GM18526 (cell line): ENCODE data around the gene NF1.

Experiments
- POLR2A ChIP-seq: IDR thresholded peaks from 3 replicates; pipeline ENCODE4 v1.6.1; 2011; ENCODE audit not compliant: insufficient read length; ENCODE audit errors: extremely low read depth

The NF1 gene

DNA sequence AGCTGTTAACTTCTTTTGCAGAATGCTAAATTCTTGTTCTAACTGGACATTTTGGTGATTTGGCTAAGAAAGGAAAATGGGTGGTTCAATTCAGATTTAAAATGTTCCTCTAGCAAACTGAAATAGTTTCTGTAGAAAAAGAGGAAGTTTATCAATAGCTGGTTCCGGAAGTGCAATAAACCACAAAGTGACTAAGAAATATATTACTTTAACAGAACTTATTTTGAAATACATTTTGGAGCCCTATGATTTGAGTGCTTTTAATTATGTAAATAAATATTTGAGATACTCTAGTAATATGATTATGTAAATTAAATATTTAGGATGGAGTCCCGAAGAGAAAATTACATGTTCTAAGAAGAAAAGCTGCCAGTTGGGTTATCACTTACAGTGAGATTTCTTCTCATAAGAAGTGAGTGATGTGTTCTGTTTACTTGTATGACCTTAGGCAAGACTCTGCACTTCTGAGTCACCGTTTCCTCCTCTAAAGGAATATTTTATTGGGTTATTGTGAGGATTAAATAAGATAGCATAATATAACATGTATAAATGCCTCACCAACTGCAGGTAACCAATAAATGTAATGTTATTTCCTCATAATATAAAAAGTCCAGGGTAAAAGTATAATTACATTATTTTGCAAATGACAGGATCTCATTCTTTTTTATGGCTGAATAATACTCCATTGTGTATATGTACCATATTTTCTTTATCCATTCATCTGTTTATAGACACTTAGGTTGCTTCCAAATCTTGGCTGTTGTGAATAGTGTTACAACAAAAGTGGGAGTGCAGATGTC, 219.4 kb downstream of the NF1 start, which contains the start of gene EVI2B:
TSS of gene EVI2B (minus strand) at position 73 of the 800 bp plus-strand sequence. CDS start 8,445 bp downstream, outside the sequence.
- no peak for TF ChIP-seq POLR2A

DNA sequence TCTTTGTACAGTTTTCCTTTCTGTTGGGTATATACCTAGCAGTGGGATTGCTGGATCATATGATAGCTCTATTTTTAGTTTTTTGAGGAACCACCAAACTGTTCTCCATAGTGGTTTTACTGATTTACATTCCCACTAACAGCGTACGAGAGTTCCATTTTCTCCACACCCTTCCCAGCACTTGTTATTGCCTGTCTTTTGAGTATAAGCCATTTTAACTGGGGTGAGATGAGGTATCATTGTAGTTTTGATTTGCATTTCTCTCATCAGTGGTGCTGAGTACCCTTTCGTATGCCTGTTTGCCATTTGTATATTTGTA, 220.0 kb downstream of the NF1 start:
- TF ChIP-seq POLR2A: no peak

DNA sequence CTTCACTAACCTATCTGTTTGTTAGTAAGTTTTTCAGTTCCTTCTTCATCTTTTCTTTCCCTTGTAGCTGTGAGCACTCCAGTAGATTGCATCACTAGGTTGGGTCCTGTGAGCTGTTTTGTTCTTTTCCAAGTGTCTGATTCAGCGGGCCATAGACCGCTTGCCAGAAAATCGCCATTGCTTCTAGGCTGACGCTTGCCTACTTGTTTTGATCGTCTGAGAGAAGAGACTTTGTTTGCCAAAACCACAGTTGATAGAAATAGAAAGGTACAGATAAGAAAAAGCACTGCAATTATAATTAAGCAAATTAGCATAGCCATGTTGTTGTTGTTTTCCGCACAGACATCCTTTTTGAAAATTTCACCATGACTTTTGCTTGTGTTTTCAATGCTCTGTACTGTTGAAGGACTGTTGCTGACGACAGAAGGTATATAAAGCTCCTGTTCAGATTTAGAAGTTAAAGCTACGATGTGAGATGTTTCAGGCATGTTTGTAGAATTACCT, 223.6 kb downstream of the NF1 start:
- peak; percentile 35 for TF ChIP-seq POLR2A

DNA sequence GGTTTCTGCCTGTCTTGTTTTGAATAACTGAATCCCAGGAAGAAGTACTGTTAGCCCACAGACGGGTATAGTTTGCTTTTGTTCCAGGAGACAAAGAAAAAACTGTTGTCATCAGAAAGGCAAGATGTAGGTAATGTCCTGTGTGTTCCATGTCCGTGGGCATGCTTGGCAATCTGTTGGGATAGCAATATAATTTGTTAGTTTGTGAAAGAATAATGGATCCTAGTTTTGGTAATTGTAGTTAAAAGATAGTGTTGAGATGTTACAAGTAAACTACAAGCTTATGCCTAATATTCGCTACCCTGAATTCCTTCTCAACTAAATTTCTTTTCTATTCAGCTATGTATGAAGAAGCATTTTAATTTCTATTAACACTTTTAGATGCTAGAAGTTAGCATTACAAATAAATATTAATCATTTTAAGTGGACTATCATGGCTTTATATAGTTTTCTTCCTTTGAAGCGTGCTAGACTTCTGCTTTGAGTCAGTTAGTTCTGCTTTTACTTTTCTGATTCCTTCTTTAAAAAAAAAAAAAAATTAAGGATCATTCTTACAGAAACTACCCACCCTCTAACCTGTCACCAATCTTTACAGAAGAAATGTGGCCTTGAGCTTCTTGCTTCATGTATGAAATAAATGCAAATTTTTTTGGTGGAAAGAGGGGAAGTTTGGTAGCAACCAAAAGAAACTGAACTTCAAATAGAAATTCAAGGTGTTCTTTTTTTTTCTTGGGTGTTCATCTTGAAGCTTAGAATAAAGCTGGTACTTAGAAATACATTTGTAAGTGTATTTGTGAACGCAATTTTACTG, 224.3 kb downstream of the NF1 start:
- no peak for TF ChIP-seq POLR2A

DNA sequence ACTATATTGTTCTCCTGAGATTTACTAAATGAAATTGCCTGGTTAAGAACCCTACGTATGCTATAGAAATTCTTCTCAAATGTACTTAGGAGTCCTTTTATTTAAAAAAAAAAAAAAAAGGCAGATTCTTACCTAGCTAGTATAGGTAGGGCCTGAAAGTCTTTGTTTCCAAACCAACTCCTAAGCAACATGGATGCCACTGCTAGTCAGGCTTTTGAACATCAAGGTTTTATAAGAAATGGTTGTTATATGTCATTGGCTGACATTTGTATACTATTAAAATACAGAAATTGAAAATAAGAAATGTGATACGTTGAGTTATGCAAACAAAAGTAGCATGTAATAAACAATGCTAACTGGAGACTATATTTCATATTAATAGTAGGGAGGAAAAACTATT, 225.5 kb downstream of the NF1 start:
- TF ChIP-seq POLR2A: no peak

DNA sequence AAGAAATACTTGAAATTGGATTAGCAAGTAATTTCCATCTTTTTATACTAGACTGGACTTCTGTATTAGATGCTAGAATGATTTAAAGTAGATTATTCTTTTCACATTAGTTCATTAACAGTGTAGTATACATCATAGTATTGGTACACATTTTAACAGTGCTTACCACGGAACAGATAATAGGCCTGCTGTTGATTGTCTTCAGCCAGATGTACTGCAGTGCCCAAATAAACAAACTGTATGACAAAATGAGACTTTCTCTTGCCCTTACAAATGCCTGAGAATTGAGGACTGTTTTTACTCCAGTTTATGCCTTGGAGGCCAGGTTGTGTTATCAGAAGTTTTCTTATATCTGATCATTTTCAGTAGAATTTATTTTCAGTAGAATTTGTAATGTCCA, 226.0 kb downstream of the NF1 start:
- TF ChIP-seq POLR2A: no peak

DNA sequence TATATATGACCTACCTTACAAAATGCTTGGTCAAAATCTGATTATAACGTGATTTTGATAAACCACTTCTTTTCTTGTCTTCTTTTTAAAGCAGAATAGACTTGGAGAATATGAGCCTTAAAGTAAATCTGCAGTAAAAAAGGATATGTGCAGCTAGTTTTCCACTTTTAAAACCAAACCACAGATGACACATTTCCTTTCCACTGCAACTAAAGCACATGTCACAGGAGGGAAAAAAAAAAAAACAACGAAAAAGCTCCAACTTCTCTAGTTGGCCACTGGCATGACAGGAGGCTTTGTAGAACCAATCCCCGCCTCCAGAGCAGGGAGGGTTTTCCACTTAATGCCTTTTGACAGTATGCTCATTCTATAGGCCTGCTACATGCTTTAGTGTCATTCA, 226.7 kb downstream of the NF1 start, which contains the start of gene EVI2A:
TSS of gene EVI2A (minus strand) at position 142 of the 400 bp plus-strand sequence. CDS start 2,609 bp downstream, outside the sequence.
- TF ChIP-seq POLR2A: no peak

DNA sequence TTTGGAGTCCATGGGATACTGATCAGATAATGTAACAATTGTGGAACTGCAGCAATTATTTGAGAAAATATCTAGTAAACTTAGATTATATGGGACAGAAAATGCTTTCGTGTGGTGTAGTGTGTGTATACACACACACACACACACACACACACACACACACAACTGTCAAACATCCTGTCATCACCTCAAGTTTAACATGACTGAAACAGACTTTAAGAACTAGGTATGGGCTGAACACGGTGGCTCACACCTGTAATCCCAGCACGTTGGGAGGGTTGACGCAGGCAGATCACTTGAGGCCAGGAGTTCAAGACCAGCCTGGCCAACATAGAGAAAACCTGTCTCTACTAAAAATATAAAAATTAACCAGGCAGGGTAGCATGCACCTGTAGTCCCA, 227.2 kb downstream of the NF1 start:
- TF ChIP-seq POLR2A: no peak

DNA sequence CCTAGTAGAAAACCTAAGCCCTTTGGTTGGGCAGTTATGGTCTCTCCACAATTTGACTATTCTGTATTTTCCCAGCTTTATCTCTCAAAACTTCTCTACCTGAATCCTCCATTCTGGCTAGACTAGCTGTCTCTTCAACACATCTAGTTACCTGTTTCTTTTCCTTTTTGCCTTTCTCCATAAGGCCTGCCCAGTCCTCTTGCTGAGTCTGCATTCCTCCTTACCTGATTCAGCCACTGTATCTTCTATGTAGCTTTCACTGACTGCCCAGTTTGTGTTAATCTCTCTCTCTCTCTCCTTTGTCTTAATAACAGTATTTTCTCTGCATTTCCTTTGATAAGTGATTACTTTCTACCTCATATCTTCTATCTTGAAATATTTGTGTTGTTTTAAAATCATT, 228.8 kb downstream of the NF1 start:
- TF ChIP-seq POLR2A: no peak

DNA sequence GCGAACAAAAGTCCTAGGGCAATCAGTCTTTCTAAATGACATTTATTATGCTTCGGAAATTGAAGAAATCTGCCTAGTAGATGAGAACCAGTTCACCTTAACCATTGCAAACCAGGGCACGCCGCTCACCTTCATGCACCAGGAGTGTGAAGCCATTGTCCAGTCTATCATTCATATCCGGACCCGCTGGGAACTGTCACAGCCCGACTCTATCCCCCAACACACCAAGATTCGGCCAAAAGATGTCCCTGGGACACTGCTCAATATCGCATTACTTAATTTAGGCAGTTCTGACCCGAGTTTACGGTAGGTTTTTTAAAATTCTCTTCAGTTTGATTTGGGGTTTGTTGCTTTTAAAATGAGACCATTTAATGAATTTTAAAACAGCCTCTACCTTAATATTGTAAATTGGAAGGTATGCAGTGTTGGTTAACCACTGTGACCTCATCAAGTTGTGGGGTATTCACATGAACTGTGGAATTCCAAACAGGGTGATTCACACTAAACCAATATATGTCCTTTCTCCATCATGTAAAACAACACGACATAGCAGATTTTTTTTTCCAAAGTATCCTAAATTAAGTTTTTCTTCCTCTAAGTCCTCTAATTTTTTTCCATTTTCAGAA, 232.9 kb downstream of the NF1 start:
- no peak for TF ChIP-seq POLR2A

DNA sequence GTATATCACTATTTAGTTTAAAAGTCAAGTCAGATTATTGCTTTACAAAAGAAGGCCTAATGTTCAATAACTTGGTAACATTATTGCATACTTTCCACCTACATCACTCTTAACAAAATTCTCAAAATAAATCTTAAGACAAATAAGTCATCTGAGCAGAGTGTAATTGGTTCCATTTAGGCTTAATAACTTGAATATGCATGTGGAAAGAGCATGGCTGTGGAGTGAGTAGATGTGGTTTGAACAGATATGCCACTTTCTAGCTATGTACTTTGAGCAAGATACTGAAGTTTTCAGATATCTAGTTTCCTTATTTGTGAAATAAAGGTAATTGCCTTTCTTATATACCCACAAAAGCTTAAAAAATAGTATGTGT, 233.4 kb downstream of the NF1 start:
- no peak for TF ChIP-seq POLR2A

DNA sequence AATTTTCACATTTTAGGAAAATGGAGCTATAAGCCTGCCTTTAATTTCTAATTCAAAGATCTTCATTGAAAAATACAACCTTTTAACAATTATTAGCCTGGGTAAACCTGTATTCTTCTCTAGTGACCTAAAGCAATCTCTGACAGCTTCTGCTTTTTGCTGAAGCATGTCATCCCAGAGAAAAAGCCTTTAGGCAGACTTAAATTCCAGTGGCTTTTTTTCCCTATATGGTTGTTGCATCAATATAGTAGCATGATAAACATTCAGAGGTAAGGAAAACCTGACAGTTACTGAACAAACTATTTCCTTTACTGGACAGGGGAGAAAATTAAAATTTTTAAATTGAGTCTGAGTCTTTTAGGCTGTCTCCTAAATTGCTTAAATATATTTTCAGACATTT, 234.4 kb downstream of the NF1 start:
- no peak for TF ChIP-seq POLR2A

DNA sequence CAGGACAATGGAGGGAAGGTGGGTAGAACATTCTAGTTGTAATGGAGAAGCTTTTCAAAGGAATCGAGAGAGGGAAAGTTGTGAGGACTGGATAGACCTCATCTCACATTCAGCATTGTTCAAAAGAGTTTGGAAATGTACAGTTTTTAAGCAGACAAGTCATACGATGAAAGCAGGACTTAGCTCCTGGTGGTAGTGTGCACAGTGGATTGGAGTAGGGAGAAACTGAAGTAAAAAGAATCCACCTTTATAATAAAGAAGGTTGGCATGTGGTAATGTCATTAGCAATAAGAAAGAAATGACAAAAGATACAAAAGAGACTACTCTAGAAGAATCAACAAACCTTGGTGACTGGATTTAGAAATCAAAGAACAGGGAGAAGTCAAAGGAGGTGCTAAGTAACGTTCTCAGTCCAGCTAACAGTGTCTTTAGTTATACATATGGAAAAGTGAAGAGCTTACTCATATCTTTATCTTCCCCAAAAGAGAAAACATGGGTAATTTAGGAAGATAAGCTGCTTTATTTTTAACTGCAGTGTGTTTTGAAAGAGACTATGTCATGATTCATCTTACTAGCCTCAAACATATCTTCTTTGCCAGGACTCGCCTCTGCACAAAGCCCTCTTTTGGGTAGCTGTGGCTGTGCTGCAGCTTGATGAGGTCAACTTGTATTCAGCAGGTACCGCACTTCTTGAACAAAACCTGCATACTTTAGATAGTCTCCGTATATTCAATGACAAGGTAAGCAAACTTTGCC, 245.3 kb downstream of the NF1 start:
- no peak for TF ChIP-seq POLR2A

DNA sequence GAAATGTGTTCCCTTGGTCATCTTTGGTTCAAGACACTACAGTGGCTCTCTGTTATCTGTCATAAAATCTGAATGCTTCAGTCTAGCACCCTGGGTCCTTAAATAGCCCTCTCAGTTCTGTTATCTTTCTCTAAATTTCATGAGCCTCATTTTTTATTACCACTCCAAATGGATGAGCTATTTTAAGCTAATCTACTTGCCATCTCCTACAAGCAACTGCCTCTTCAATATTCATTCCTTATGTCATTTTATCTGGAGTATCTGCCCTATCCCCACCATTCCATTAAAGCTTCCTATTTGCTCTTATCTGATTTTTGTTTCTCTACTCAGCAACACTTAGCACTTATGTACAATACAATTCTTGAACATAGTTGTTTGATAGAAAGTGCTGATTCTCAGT, 254.7 kb downstream of the NF1 start:
- TF ChIP-seq POLR2A: no peak

DNA sequence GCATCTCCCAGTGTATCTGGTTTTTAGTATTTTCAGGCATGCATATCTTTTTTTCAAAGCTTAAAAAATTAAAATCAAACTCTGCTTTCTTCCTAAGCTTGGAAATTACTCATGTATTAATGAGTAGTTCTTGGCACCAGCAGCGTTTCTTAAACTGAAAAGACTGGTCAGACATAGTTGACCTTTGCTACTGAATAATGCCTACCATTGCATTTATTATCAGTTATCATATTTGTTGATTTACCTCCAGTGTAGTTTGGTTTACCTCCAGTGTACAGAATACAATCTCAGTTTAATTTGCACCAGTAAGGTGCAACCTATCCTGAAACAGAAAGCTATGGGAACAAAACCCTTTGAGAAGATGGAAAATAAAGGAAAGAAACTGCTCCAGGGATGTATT, 261.2 kb downstream of the NF1 start:
- no peak for TF ChIP-seq POLR2A
